Measurements from ENCODE around the gene PKP1.

Gene PKP1

GRCh38 chr1:201310251-201310985, 27.1 kb downstream of the PKP1 start:
- peak in 1 of 2 experiments; percentile 52 for DNase-seq

- peak; percentile 84 to 93 for DNase-seq
Measured at GRCh38 chr1:201310986-201311355, 27.7 kb downstream of the PKP1 start.

DNA sequence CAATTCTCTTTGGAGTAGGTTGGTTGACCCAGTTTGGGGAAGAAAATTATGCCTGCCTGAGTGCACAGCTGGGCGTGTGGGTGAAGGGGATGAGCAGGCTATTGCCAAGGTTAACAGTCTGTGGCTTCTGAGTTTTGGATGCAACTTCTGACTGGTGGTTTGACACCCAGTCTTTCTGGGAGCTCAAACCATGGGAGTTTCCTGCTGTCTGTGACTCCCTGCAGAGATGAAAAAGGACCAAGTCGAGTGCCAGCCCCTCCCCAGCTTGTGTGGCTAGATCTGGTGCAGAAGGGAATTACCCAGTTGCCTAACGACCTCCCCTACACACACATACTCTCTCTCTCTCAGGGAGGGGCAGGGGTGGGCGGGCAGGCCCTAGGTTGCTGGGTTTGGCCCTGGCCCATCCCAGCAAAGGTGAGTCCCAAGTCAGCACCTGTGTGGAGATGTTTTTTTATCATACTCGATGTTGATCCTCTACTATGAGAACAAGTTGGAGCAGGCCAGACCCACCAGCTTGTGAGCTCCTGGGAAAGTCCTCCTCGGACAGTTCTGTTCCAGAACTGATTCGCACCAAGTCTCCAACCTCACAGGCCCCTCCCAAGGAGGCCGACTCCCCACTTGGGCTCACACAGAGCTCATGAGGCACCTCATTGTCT, 28.2 kb downstream of the PKP1 start:
- no peak for DNase-seq

- no peak for DNase-seq
Measured at GRCh38 chr1:201312298-201312697, 29.0 kb downstream of the PKP1 start.

DNA sequence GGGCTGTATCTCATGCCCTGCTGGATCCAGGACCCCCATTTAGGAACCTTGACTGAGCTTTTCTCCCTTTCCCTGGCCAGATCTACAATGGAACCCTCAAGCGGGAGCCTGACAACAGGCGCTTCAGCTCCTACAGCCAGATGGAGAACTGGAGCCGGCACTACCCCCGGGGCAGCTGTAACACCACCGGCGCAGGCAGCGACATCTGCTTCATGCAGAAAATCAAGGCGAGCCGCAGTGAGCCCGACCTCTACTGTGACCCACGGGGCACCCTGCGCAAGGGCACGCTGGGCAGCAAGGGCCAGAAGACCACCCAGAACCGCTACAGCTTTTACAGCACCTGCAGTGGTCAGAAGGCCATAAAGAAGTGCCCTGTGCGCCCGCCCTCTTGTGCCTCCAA, 29.8 kb downstream of the PKP1 start:
- no peak for DNase-seq

DNA sequence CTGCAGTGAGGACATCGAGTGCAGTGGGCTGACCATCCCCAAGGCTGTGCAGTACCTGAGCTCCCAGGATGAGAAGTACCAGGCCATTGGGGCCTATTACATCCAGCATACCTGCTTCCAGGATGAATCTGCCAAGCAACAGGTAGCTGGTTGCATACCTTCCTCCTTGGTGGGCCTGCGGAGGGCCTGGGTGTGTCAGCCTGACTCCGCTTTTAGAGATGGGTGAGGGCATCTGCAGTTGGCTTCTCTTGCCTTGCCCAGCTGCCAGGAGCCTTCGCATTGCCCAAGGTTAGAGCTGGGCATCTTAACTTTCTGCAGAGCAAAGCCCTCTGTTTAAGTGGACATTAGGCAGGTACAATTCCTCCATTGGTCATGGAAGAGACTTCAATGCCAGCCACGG, 33.2 kb downstream of the PKP1 start:
- no peak for DNase-seq

DNA sequence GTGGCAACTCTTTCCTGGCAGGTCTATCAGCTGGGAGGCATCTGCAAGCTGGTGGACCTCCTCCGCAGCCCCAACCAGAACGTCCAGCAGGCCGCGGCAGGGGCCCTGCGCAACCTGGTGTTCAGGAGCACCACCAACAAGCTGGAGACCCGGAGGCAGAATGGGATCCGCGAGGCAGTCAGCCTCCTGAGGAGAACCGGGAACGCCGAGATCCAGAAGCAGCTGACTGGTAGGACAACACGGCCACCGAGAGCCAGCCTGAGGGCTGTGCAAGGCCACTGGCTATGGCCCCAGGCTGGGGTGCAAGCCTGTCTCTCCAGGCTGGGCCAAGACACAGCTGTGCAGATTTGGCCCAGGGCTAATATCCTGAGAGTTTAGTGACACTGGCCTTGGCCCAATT, 34.2 kb downstream of the PKP1 start:
- no peak for DNase-seq

DNA sequence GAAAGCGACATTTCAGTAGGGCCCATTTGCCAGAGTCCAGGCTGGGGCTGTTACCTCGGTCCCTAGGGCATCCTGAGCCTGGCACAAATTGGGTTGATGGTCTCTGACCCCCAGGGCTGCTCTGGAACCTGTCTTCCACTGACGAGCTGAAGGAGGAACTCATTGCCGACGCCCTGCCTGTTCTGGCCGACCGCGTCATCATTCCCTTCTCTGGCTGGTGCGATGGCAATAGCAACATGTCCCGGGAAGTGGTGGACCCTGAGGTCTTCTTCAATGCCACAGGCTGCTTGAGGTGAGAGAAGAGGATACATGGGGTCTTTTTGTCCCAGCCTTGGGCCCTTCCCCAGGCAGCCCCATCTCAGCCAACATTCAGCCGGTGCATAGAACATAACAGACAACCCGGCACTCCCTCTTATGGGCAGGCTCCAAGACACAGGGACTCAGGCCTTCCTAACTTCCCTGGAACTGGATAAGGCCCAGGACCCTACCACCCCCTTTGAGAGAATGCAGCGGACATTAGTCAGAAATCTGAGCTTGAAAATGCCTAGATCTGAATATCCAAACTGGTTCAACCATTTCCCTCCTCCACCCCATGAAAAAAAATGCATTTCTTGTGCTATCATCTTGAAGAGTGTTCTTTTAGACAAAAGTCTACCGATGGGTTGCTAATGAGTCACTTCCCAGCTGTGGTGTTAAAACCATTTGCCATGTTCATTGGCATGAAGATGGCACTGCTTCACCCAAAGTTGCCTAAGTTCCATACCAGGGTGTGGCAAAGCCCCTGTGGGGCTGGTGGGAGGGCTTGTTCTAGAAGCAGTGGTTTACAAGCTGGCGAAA, 35.4 kb downstream of the PKP1 start:
- DNase-seq, result no peak

DNA sequence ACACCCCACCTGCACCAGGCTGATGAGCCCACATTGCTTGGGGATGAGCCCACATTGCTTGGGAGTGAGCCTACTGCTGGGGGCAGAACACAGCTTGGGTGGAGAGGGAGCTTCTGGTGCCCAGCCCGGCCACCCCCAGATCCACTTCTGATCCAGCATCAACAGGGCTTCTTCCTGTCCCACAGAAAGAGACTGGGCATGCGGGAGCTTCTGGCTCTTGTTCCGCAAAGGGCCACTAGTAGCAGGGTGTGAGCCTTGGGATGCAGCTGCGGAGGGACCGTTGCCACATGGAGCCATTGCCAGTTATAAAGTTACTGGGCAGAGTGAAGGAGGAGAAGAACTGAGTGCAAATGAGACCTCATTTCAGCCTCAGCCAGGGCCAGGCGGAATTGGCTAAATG, 36.3 kb downstream of the PKP1 start:
- no peak for DNase-seq

GRCh38 chr1:201320168-201320788, 37.0 kb downstream of the PKP1 start:
- DNase-seq, result no peak

- DNase-seq, result no peak
Measured at GRCh38 chr1:201321826-201322390, 38.6 kb downstream of the PKP1 start.

DNA sequence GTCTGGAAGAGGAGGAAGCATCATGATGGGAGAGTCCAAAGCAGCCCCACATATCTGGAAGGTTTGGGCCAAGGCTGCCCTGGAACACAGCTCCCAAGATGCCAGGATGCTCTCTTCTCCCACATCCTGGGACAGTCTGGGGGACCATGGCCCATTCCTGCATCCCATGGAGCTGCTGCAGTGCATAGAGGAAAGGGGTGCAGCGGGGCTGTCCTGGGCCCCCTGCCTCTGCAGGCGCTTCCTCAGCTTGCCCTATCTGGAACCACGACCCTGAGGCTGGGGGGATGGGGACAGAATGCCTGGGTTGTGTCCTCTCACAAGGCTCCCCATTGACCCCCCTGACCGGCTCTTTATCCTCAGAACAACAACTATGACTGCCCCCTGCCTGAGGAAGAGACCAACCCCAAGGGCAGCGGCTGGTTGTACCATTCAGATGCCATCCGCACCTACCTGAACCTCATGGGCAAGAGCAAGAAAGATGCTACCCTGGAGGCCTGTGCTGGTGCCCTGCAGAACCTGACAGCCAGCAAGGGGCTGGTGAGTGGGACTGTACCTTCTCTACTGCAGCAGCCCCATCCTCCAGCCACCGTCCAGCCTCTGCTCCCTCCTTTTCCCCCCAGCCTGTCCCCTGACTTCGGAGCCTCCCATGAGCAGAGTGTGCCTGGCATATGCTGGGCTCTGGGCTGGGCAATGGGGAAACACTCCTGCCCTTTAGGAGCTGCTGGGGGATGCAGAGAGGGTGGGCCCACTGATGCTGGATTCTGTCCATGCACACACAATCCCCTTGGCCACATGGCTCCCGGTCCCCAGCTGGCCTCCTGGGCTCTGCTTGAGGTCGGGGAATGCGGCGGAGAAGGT, 39.6 kb downstream of the PKP1 start:
- DNase-seq, result no peak

GRCh38 chr1:201324306-201324705, 41.0 kb downstream of the PKP1 start:
- no peak for DNase-seq

DNA sequence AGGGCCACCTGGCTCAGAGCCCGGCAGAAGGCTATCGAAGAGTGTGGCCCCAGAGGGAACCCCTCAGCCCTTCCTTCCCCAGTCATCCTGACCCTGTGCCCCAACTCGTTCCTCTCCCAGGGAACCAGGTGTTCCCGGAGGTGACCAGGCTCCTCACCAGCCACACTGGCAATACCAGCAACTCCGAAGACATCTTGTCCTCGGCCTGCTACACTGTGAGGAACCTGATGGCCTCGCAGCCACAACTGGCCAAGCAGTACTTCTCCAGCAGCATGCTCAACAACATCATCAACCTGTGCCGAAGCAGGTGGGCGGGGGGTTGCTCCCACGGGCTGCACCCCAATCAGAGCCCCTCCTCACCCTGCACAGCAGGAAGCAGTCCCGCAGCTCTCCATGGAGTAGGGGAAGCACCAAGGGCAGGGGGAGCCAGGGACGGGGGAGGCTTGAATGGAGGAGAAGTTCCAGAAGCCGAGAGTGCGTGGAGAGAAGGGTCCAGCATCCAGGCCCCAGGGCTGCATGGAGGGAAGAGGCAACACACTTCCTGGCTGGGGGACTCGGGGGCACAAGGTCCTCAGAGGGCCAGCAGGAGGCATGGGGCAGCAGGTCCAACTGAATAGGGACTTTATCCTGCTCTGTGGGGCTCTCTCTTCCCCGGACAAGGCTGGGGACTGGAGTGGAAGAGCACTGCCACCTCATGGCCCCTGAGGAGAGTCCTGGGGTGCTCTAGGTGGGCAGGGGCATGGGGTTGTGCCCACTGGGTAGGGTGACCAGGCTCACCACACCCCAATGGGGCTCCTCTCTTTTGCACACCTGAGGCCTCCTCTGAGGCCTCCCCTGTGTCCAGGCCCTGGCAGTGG, 41.7 kb downstream of the PKP1 start:
- no peak for DNase-seq

- no peak for DNase-seq
Measured at GRCh38 chr1:201325678-201326060, 42.4 kb downstream of the PKP1 start.

DNA sequence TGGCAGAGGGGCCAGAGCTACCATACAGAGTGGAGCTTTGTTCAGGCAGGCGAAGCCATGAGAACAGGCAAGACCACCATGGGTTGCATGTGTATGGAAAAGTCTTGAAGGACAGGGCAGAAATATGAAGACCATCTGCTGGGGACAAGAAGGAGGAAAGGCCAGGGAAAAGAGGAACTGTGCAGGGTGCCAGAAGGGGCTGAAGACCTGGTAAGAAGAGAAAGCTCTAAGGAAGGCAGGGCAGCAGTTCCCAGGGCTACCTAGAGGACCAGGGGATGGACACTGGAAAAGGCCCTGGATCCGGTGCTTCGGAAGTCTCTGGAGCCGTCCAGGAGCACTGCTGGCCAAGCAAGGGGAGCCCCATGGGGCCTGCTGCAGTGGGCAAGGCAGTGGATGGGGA, 43.4 kb downstream of the PKP1 start:
- DNase-seq, result no peak

DNA sequence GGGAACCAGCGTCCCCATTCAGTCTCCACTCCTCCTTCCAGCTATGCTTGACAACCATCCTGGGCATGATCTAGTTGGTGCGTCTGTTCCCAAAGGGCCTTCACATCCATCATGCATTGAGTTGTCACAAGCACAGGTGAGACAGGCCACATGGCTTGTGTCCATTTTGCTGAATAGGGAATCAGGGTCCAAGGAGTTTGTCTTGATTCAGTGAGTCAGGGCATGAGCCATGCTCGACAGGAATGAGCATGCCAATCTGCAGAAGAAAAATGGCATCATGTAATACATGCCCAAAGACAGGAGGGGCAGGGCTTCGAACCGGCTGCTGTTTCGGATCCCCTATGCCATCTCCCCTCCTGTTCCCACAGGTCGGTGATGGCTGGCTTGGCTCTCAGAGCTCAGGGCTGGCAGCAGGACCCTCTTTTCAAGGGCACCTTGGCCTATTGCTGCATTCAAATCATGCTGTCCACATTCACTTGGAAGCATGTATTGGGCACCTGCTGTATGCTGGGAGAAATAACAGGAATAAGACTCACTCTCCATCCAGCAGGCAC, 44.5 kb downstream of the PKP1 start:
- DNase-seq, result no peak

DNA sequence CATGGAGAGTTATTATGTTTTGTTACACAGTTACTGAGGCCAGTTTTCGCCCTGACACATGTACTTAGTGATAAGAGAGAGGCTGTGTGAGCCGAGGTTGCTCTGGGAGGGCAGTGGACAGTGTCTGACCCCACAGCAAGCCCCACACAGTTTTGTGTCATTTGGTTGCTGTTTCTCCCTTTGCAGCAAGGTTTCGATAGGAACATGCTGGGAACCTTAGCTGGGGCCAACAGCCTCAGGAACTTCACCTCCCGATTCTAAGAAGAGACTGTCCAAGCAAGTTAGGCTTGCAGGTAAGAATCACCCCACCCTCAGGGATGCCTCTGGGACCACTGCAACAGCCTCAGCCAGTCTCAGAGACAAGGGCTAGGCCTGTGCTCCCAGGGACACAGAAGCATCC, 45.3 kb downstream of the PKP1 start:
- no peak for DNase-seq

GRCh38 chr1:201329286-201329685, 46.0 kb downstream of the PKP1 start:
- DNase-seq, result peak in 1 of 2 experiments; percentile 8

DNA sequence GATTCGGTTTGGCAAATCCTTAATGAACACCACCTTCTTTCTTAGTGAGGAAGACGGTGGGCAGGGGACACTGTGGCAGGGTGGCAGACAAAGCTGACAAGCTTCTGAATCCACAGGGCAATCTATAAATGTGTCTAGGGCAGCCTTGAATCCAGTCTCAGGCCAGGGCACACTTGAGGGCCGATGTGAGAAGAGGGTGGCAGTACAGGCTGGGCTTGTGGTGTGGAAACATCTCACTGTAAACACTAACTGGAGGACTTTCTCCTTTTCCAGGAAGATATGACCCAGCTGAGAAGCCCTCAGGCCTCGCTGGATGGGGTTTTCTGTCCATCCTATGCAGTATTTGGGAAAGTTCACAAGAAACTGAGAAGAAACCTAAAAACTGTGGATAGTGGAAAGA, 46.5 kb downstream of the PKP1 start:
- no peak for DNase-seq

- no peak for DNase-seq
Measured at GRCh38 chr1:201330541-201330940, 47.2 kb downstream of the PKP1 start.
